ENCODE measurements around the gene PCDHGA8.
"Not testable (repeated sequence)": the region's sequence is repeated elsewhere in the genome, so short reads cannot be mapped to it uniquely, and the experiment has no call there.

The PCDHGA8 gene

DNA sequence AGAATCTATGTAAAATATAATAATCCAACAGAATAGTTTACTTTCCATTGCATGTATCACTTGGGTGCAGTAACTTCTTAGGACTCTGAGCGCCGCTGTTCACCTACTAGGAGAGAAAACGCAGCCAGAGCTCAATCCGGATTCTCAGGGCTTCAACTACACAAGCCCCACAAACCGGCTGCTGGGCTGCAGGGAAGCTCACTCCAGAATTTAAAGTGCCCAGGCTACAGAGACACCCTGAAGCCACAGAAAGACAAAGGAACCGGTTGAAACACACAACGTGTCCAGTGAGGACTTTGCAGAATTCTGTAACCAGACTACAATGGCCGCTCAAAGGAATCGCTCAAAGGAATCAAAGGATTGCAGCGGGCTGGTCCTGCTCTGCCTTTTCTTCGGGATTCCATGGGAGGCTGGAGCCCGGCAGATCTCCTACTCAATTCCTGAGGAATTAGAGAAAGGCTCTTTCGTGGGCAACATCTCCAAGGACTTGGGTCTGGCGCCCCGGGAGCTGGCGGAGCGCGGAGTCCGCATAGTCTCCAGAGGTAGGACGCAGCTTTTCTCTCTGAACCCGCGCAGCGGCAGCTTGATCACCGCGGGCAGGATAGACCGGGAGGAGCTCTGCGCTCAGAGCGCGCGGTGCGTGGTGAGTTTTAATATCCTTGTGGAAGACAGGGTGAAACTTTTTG, 20.6 kb downstream of the PCDHGA8 start, which contains the start of gene PCDHGA10:
Gene PCDHGA10, plus strand, starts transcription at position 134 of the 686 bp plus-strand sequence. Its CDS starts 189 bp downstream, at position 323.
- peaks cover 96% of the 10 kb centered on the region for H3K36me3 Mint-ChIP-seq (ENCODE audit: low read depth)

GRCh38 chr5:141413540-141414069, 21.2 kb downstream of the PCDHGA8 start:
- TF ChIP-seq CTCF (IDR thresholded peaks at IDR 0.05; ENCODE audit: unreplicated experiment in 3 of 3), result no peak
- peaks cover 96% of the 10 kb centered on the region for H3K36me3 Mint-ChIP-seq (ENCODE audit: low read depth)
- H3K27me3 Mint-ChIP-seq (ENCODE audit: low read depth), result peaks cover 27% of the 10 kb centered on the region
- peak overlapping the region in 1 of 3 experiments; percentile 88 for H3K27ac Mint-ChIP-seq
- H3K4me1 Mint-ChIP-seq, result peaks cover 10% of the 10 kb centered on the region
- peak overlapping the region; percentile 83 to 85 (median 85) for H3K4me3 Mint-ChIP-seq
- H3K9me3 Mint-ChIP-seq, result peaks cover 77% of the 10 kb centered on the region

More for the DNA sequence above, 20.6 kb downstream of the PCDHGA8 start, which contains the start of gene PCDHGA10:
- peaks cover 77% of the 10 kb centered on the region for H3K9me3 Mint-ChIP-seq
- H3K27me3 Mint-ChIP-seq (ENCODE audit: low read depth), result peaks cover 25% of the 10 kb centered on the region
- peak within 1 kb of the TSS; percentile 83 to 85 (median 85) for H3K4me3 Mint-ChIP-seq
- TF ChIP-seq CTCF (IDR thresholded peaks at IDR 0.05; ENCODE audit: unreplicated experiment in 3 of 3), result peak; percentile 15 to 47 (median 37)
- peaks cover 15% of the 10 kb centered on the region for H3K4me1 Mint-ChIP-seq
- peak within 1 kb of the TSS in 2 of 3 experiments; percentile 80 to 88 for H3K27ac Mint-ChIP-seq

- not testable (repeated sequence) for H3K27ac Mint-ChIP-seq, H3K4me1 Mint-ChIP-seq
- peaks cover 75% of the 10 kb centered on the region for H3K9me3 Mint-ChIP-seq
- H3K36me3 Mint-ChIP-seq (ENCODE audit: low read depth), result peaks cover 96% of the 10 kb centered on the region
- H3K4me3 Mint-ChIP-seq, result peak overlapping the region in 2 of 3 experiments; percentile 42 to 46
- peaks cover 23% of the 10 kb centered on the region for H3K27me3 Mint-ChIP-seq (ENCODE audit: low read depth)
Measured at GRCh38 chr5:141414548-141415274, 22.3 kb downstream of the PCDHGA8 start.

DNA sequence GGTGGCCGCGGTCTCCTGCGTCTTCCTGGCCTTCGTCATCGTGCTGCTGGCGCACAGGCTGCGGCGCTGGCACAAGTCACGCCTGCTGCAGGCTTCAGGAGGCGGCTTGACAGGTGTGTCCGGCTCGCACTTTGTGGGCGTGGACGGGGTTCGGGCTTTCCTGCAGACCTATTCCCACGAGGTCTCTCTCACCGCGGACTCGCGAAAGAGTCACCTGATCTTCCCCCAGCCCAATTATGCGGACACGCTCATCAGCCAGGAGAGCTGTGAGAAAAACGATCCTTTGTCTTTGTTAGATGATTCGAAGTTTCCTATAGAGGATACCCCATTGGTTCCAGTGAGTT, 22.8 kb downstream of the PCDHGA8 start:
- peaks cover 22% of the 10 kb centered on the region for H3K27me3 Mint-ChIP-seq (ENCODE audit: low read depth)
- H3K27ac Mint-ChIP-seq, H3K4me3 Mint-ChIP-seq, H3K4me1 Mint-ChIP-seq: not testable (repeated sequence)
- peaks cover 77% of the 10 kb centered on the region for H3K9me3 Mint-ChIP-seq
- peaks cover 98% of the 10 kb centered on the region for H3K36me3 Mint-ChIP-seq (ENCODE audit: low read depth)

DNA sequence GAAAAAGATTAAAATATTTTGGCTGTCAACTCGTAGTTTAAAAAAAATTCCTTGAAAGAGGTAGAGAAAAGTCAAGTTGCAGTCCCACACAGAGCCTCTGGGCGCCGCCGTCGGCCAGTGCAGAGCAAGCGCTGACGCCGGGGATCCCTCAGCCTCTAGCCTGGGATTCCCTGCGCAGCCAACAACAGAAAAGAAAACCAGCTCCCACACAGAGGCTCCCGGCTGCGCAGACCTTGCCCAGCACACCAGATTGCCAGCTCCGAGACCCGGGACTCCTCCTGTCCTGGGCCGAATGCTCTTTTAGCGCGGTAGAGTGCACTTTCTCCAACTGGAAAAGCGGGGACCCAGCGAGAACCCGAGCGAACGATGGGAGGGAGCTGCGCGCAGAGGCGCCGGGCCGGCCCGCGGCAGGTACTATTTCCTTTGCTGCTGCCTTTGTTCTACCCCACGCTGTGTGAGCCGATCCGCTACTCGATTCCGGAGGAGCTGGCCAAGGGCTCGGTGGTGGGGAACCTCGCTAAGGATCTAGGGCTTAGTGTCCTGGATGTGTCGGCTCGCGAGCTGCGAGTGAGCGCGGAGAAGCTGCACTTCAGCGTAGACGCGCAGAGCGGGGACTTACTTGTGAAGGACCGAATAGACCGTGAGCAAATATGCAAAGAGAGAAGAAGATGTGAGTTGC, 25.2 kb downstream of the PCDHGA8 start, which contains the start of gene PCDHGB7:
Gene PCDHGB7, plus strand, starts transcription at position 184 of the 679 bp plus-strand sequence. Its CDS starts 183 bp downstream, at position 367.
- Mint-ChIP-seq H3K36me3 (ENCODE audit: low read depth) (peaks cover 98% of the 10 kb centered on the region), H3K27me3 (ENCODE audit: low read depth) (peaks cover 19% of the 10 kb centered on the region), H3K9me3 (peaks cover 87% of the 10 kb centered on the region), H3K4me3 (peak within 1 kb of the TSS; percentile 54 to 72 (median 72))
- H3K27ac Mint-ChIP-seq, H3K4me1 Mint-ChIP-seq: not testable (repeated sequence)

- Mint-ChIP-seq H3K27ac (no peak overlapping the region), H3K4me3 (no peak overlapping the region)
Measured at GRCh38 chr5:141419074-141419880, 26.8 kb downstream of the PCDHGA8 start.

More at GRCh38 chr5:141419074-141419880, 26.8 kb downstream of the PCDHGA8 start:
- Mint-ChIP-seq H3K27me3 (ENCODE audit: low read depth) (peaks cover 15% of the 10 kb centered on the region), H3K4me1 (no peaks in the 10 kb centered on the region), H3K36me3 (ENCODE audit: low read depth) (peaks cover 96% of the 10 kb centered on the region), H3K9me3 (peaks cover 83% of the 10 kb centered on the region)
- no peak for TF ChIP-seq CTCF (IDR thresholded peaks at IDR 0.05; ENCODE audit: unreplicated experiment in 3 of 3)

Data from nephron (organoid).